GM23338 (cell line): ENCODE measurements around the gene MBNL1. TPM values are rescaled to one million over a fixed set of nuclear protein-coding genes. Genes with fewer than 3 reads are reported as not detected.

Experiments
- ATAC-seq: fragments of 200-7000 bp; cut with Tn5 transposase; 3 replicates; pipeline ENCODE4 v1.9.1; 2020
- DNase-seq: peaks from one replicate; pipeline ENCODE4 v3.0.0-alpha.2; 2015; ENCODE audit warnings: low spot score
- H2AFZ ChIP-seq: fragments of 200-600 bp; sonication (generic); 2 replicates; pipeline ENCODE4 v1.8.0; 2016; ENCODE audit warnings: antibody characterized with exemption, mild to moderate bottlenecking, moderate library complexity
- H3F3A ChIP-seq: fragments of 200-600 bp; sonication (generic); replicated peaks from 2 replicates; pipeline ENCODE4 v1.8.0; 2017; ENCODE audit warnings: antibody characterized with exemption, mixed run types, low read depth
- H3K27ac ChIP-seq: fragments of 200-600 bp; sonication (generic); 2 replicates; pipeline ENCODE4 v1.6.1; 2016; ENCODE audit warnings: low read depth
- H3K27me3 ChIP-seq: fragments of 200-600 bp; sonication (generic); 2 replicates; pipeline ENCODE4 v1.8.0; 2016; ENCODE audit warnings: mild to moderate bottlenecking, mixed run types, moderate library complexity; ENCODE audit not compliant: insufficient read depth
- H3K36me3 ChIP-seq: fragments of 200-600 bp; sonication (generic); 2 replicates; pipeline ENCODE4 v1.8.0; 2016; ENCODE audit warnings: mild to moderate bottlenecking; ENCODE audit not compliant: insufficient read depth
- H3K4me1 ChIP-seq: fragments of 200-600 bp; sonication (generic); 2 replicates; pipeline ENCODE4 v1.8.0; 2016; ENCODE audit warnings: mild to moderate bottlenecking, moderate library complexity; ENCODE audit not compliant: insufficient read depth
- H3K4me2 ChIP-seq: fragments of 200-600 bp; sonication (generic); 2 replicates; pipeline ENCODE4 v1.7.1; 2017; ENCODE audit warnings: mixed run types
- H3K4me3 ChIP-seq: fragments of 200-600 bp; sonication (generic); 2 replicates; pipeline ENCODE4 v1.6.1; 2016; ENCODE audit warnings: mixed run types
- H3K79me2 ChIP-seq: fragments of 200-600 bp; sonication (generic); replicated peaks from 2 replicates; pipeline ENCODE4 v1.8.0; 2017; ENCODE audit warnings: mild to moderate bottlenecking; ENCODE audit not compliant: insufficient read depth
- H3K9me2 ChIP-seq: fragments of 200-600 bp; sonication (generic); 2 replicates; pipeline ENCODE4 v1.8.0; 2017; ENCODE audit not compliant: insufficient read depth
- H4K20me1 ChIP-seq: fragments of 200-600 bp; sonication (generic); replicated peaks from 2 replicates; pipeline ENCODE4 v1.8.0; 2017; ENCODE audit warnings: mild to moderate bottlenecking; ENCODE audit not compliant: insufficient read depth
- H3K27ac Mint-ChIP-seq: 2 replicates; pipeline ENCODE4 v1.8.0; 2020; ENCODE audit warnings: inconsistent platforms, mild to moderate bottlenecking, moderate library complexity, mixed read lengths
- H3K27me3 Mint-ChIP-seq: 3 replicates; pipeline ENCODE4 v1.8.0; 2022; ENCODE audit warnings: low read depth, mild to moderate bottlenecking, moderate library complexity, mixed read lengths, inconsistent platforms; ENCODE audit not compliant: insufficient read depth, poor library complexity
- H3K36me3 Mint-ChIP-seq: 3 replicates; pipeline ENCODE4 v1.8.0; 2021; ENCODE audit warnings: low read depth, mild to moderate bottlenecking, inconsistent platforms, moderate library complexity, mixed read lengths
- H3K4me1 Mint-ChIP-seq: 3 replicates; pipeline ENCODE4 v1.8.0; 2020; ENCODE audit warnings: mild to moderate bottlenecking, inconsistent platforms, mixed read lengths
- H3K4me3 Mint-ChIP-seq: 3 replicates; pipeline ENCODE4 v1.8.0; 2021; ENCODE audit warnings: moderate library complexity, mild to moderate bottlenecking, inconsistent platforms, mixed read lengths
- H3K9me3 Mint-ChIP-seq: 3 replicates; pipeline ENCODE4 v1.8.0; 2020; ENCODE audit warnings: moderate library complexity, mild to moderate bottlenecking, inconsistent platforms, mixed read lengths
- CREB1 ChIP-seq: fragments of 250-450 bp; sonication (Bioruptor Pico); IDR thresholded peaks from 2 replicates; pipeline ENCODE4 v1.5.0; 2020; ENCODE audit warnings: low read depth, mild to moderate bottlenecking, moderate library complexity
- EZH2 ChIP-seq: fragments of 200-600 bp; sonication (generic); IDR thresholded peaks from one replicate; pipeline ENCODE4 v1.8.0; 2017; ENCODE audit warnings: antibody characterized with exemption, mild to moderate bottlenecking, low read depth; ENCODE audit not compliant: unreplicated experiment
- EZH2phosphoT487 ChIP-seq: fragments of 200-600 bp; sonication (generic); IDR thresholded peaks from one replicate; pipeline ENCODE4 v1.8.1; 2018; ENCODE audit warnings: antibody characterized with exemption; ENCODE audit not compliant: unreplicated experiment
- JUNB ChIP-seq: IDR thresholded peaks from one replicate; pipeline ENCODE4 v1.6.1; 2016; ENCODE audit warnings: antibody characterized with exemption; ENCODE audit not compliant: unreplicated experiment
- NANOG ChIP-seq: IDR thresholded peaks from 2 replicates; pipeline ENCODE4 v1.6.1; 2016; ENCODE audit warnings: antibody characterized with exemption, borderline replicate concordance
- POLR2AphosphoS5 ChIP-seq: IDR thresholded peaks from 2 replicates; pipeline ENCODE4 v1.6.1; 2016; ENCODE audit warnings: antibody characterized with exemption, low read depth
- ZNF114 ChIP-seq: fragments of 250-450 bp; sonication (Bioruptor Pico); IDR thresholded peaks from 2 replicates; pipeline ENCODE4 v1.5.0; 2020; ENCODE audit warnings: mild to moderate bottlenecking, moderate library complexity
- ZNF331 ChIP-seq: fragments of 250-450 bp; sonication (Bioruptor Pico); IDR thresholded peaks from 2 replicates; pipeline ENCODE4 v1.5.0; 2020; ENCODE audit warnings: low read depth, mild to moderate bottlenecking, moderate library complexity
- polyA plus RNA-seq: library from polyadenylated mRNA; unstranded; fragments of >200 nt; fragmentation: Nextera tagmentation; extraction: Ambion mirVana; gene quantifications from 2 replicates; pipeline ENCODE4 v1.2.1, GENCODE V29; 2016
- total RNA-seq: library from RNA; depleted of rRNA; stranded (reverse); fragments of >200 nt; shearing (Covaris generic); gene quantifications from 2 replicates; pipeline ENCODE4 v1.2.3, GENCODE V29; 2014
- TF ChIP-seq, protein P1 (sequence below): fragments of 250-450 bp; sonication (Bioruptor Pico); IDR thresholded peaks from 2 replicates; pipeline ENCODE4 v1.5.0; 2020; ENCODE audit warnings: mild to moderate bottlenecking, moderate library complexity

The MBNL1 gene
- total and polyA plus RNA-seq, 2 experiments from 2014 or later, result 9.4 to 23.2 TPM

DNA sequence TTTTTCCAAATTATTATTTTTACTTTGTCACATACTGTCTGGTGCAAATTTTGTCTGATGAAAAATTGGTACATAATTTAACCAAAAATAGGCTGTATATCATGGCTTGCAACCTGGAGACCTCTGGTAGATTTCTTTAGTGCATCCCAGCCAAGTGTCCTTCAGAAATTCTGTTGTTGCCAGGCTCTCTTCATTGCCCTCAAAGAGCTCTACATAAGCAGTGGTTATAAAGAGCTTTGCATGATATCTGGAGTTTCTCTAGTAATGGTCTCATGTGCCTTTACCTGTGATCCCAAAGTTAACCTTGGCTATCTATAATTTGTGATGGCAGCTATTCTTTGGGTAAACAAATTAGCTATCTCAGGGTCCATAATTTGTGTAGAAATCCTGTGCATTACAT lies 157.7 kb downstream of the MBNL1 start:
- no peak overlapping the region for H3K4me3 ChIP-seq
- no peaks in the 10 kb centered on the region for H3F3A ChIP-seq
- no peaks in the 10 kb centered on the region for H3K27me3 ChIP-seq
- peaks cover 4% of the 10 kb centered on the region; the same call in 2 of the 3 replicates for H3K4me1 Mint-ChIP-seq
- no peaks in the 10 kb centered on the region; the same call in 2 of the 3 replicates for H3K9me3 Mint-ChIP-seq
- no peak for TF ChIP-seq POLR2AphosphoS5
- TF ChIP-seq ZNF331, result no peak
- TF ChIP-seq EZH2, result no peak
- TF ChIP-seq, protein P1, sequence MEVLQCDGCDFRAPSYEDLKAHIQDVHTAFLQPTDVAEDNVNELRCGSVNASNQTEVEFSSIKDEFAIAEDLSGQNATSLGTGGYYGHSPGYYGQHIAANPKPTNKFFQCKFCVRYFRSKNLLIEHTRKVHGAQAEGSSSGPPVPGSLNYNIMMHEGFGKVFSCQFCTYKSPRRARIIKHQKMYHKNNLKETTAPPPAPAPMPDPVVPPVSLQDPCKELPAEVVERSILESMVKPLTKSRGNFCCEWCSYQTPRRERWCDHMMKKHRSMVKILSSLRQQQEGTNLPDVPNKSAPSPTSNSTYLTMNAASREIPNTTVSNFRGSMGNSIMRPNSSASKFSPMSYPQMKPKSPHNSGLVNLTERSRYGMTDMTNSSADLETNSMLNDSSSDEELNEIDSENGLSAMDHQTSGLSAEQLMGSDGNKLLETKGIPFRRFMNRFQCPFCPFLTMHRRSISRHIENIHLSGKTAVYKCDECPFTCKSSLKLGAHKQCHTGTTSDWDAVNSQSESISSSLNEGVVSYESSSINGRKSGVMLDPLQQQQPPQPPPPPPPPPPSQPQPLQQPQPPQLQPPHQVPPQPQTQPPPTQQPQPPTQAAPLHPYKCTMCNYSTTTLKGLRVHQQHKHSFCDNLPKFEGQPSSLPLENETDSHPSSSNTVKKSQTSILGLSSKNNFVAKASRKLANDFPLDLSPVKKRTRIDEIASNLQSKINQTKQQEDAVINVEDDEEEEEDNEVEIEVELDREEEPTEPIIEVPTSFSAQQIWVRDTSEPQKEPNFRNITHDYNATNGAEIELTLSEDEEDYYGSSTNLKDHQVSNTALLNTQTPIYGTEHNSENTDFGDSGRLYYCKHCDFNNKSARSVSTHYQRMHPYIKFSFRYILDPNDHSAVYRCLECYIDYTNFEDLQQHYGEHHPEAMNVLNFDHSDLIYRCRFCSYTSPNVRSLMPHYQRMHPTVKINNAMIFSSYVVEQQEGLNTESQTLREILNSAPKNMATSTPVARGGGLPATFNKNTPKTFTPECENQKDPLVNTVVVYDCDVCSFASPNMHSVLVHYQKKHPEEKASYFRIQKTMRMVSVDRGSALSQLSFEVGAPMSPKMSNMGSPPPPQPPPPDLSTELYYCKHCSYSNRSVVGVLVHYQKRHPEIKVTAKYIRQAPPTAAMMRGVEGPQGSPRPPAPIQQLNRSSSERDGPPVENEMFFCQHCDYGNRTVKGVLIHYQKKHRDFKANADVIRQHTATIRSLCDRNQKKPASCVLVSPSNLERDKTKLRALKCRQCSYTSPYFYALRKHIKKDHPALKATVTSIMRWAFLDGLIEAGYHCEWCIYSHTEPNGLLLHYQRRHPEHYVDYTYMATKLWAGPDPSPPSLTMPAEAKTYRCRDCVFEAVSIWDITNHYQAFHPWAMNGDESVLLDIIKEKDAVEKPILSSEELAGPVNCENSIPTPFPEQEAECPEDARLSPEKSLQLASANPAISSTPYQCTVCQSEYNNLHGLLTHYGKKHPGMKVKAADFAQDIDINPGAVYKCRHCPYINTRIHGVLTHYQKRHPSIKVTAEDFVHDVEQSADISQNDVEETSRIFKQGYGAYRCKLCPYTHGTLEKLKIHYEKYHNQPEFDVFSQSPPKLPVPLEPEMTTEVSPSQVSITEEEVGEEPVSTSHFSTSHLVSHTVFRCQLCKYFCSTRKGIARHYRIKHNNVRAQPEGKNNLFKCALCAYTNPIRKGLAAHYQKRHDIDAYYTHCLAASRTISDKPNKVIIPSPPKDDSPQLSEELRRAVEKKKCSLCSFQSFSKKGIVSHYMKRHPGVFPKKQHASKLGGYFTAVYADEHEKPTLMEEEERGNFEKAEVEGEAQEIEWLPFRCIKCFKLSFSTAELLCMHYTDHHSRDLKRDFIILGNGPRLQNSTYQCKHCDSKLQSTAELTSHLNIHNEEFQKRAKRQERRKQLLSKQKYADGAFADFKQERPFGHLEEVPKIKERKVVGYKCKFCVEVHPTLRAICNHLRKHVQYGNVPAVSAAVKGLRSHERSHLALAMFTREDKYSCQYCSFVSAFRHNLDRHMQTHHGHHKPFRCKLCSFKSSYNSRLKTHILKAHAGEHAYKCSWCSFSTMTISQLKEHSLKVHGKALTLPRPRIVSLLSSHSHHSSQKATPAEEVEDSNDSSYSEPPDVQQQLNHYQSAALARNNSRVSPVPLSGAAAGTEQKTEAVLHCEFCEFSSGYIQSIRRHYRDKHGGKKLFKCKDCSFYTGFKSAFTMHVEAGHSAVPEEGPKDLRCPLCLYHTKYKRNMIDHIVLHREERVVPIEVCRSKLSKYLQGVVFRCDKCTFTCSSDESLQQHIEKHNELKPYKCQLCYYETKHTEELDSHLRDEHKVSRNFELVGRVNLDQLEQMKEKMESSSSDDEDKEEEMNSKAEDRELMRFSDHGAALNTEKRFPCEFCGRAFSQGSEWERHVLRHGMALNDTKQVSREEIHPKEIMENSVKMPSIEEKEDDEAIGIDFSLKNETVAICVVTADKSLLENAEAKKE (CRISPR knock-in tag), result no peak
- TF ChIP-seq EZH2phosphoT487, result no peak
- no peak for TF ChIP-seq JUNB
- peaks cover 27% of the 10 kb centered on the region for H3K36me3 Mint-ChIP-seq
- H3K4me3 Mint-ChIP-seq, result no peak overlapping the region
- peaks cover 5% of the 10 kb centered on the region; the same call in 1 of the 2 replicates for H3K4me1 ChIP-seq
- no peak overlapping the region for H3K27ac Mint-ChIP-seq
- H3K27ac ChIP-seq, result no peak overlapping the region
- H2AFZ ChIP-seq, result no peak overlapping the region
- H3K27me3 Mint-ChIP-seq, result peaks cover 5% of the 10 kb centered on the region
- DNase-seq, result no peak
- H3K36me3 ChIP-seq, result no peaks in the 10 kb centered on the region
- H3K4me2 ChIP-seq, result no peak overlapping the region
- H3K9me2 ChIP-seq, result 0 out of 2 replicates have a peak, but pooled peaks cover 5% of the 10 kb centered on the region
- no peaks in the 10 kb centered on the region for H4K20me1 ChIP-seq
- ATAC-seq, result no peak
- H3K79me2 ChIP-seq, result no peaks in the 10 kb centered on the region

DNA sequence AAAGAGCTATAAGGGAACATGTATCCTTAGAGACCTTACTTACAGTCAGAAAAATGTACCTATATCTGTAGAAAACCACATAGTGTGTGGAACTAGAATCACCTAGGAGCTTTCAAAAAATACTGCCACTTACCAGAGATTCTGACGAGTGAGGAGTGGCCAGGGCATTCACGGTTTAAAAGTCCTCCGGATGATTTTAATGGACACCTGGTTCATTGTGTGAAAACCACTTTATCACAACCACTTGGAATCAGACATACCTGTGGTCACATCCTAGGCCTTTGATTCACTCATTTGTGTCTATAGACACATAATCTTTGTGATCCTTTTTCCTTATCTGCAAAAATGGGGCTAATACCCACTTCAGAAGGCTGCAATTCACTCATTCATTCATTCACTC lies 159.8 kb downstream of the MBNL1 start:
- H3K4me3 ChIP-seq, result no peak overlapping the region
- DNase-seq (no peak), ATAC-seq (no peak)
- no peaks in the 10 kb centered on the region for H4K20me1 ChIP-seq
- H3K36me3 Mint-ChIP-seq, result peaks cover 20% of the 10 kb centered on the region
- no peak overlapping the region for H3K4me3 Mint-ChIP-seq
- H3K9me2 ChIP-seq, result 0 out of 2 replicates have a peak, but pooled peaks cover 3% of the 10 kb centered on the region
- no peaks in the 10 kb centered on the region for H3K27me3 ChIP-seq
- no peaks in the 10 kb centered on the region; the same call in 2 of the 3 replicates for H3K9me3 Mint-ChIP-seq
- H3K36me3 ChIP-seq, result no peaks in the 10 kb centered on the region
- H3F3A ChIP-seq, result no peaks in the 10 kb centered on the region
- H3K4me1 ChIP-seq, result peaks cover 5% of the 10 kb centered on the region; the same call in 1 of the 2 replicates
- H2AFZ ChIP-seq, result no peak overlapping the region
- H3K4me2 ChIP-seq, result no peak overlapping the region
- H3K4me1 Mint-ChIP-seq, result peaks cover 4% of the 10 kb centered on the region; the same call in 2 of the 3 replicates
- H3K79me2 ChIP-seq, result no peaks in the 10 kb centered on the region
- H3K27ac Mint-ChIP-seq, result no peak overlapping the region
- peaks cover 5% of the 10 kb centered on the region for H3K27me3 Mint-ChIP-seq
- no peak overlapping the region for H3K27ac ChIP-seq
- no peak for TF ChIP-seq JUNB
- no peak for TF ChIP-seq EZH2phosphoT487
- no peak for TF ChIP-seq POLR2AphosphoS5
- TF ChIP-seq CREB1 (CRISPR knock-in tag), result no peak
- no peak for TF ChIP-seq ZNF114 (CRISPR knock-in tag)
- no peak for TF ChIP-seq EZH2
- TF ChIP-seq NANOG, result no peak
